ENCODE measurements around the gene PPP1R14C.

GRCh38 chr6:150123645-150124044 lies 19.2 kb upstream of the PPP1R14C start:
- TF ChIP-seq EZH2 (IDR thresholded peaks at IDR 0.05; ENCODE audit: insufficient read depth, poor library complexity, severe bottlenecking) (no peak), EZH2phosphoT487 (IDR thresholded peaks at IDR 0.05; ENCODE audit: insufficient read depth, low read depth) (no peak)

Measured in GM23248 (cell line).